Uterus (tissue), 2 donors: ENCODE data around the gene ERVMER34-1.

Experiments used
- POLR2A ChIP-seq, 2 donors: fragments of 450-650 bp; IDR thresholded peaks; one replicate each; pipeline ENCODE4 v1.6.1; 2016; ENCODE audit warnings: antibody characterized with exemption in 2 of 2, mild to moderate bottlenecking in 1 of 2, moderate library complexity in 1 of 2
- TF ChIP-seq, protein P1 (sequence below), 4 experiments: fragments of 200-600 bp in 2 of 4; fragments of 450-650 bp in 2 of 4; sonication (generic) in 2 of 4; IDR thresholded peaks; one replicate each; pipeline ENCODE4 v1.5.1; 2016 to 2019; ENCODE audit warnings: antibody characterized with exemption in 4 of 4, mild to moderate bottlenecking in 2 of 4, moderate library complexity in 1 of 4

DNA sequence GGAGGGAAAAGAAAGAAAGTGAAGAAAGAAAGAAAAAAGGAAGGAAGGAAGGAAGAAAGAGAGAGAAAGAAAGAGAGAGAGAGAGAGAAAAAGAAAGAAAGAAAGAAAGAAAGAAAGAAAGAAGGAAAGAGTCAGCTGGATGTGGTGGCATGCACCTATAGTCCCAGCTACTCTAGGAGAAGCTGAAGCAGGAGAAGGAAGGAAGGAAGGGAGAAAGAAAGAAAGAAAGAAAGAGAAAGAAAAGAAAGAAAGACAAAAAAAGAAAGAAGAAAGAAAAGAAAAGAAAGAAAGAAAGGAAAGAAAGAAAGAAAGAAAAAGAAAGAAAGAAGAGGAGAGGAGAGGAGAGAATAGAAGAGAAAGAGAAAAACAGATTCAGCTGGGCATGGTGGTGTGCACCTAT, 44.3 kb upstream of the ERVMER34-1 start:
- TF ChIP-seq, protein P1, sequence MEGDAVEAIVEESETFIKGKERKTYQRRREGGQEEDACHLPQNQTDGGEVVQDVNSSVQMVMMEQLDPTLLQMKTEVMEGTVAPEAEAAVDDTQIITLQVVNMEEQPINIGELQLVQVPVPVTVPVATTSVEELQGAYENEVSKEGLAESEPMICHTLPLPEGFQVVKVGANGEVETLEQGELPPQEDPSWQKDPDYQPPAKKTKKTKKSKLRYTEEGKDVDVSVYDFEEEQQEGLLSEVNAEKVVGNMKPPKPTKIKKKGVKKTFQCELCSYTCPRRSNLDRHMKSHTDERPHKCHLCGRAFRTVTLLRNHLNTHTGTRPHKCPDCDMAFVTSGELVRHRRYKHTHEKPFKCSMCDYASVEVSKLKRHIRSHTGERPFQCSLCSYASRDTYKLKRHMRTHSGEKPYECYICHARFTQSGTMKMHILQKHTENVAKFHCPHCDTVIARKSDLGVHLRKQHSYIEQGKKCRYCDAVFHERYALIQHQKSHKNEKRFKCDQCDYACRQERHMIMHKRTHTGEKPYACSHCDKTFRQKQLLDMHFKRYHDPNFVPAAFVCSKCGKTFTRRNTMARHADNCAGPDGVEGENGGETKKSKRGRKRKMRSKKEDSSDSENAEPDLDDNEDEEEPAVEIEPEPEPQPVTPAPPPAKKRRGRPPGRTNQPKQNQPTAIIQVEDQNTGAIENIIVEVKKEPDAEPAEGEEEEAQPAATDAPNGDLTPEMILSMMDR (IDR thresholded peaks at IDR 0.05) = no peak
- no peak for TF ChIP-seq POLR2A (IDR thresholded peaks at IDR 0.05)
